ENCODE results near the gene HS1BP3. TPM values are rescaled to one million over a fixed set of nuclear protein-coding genes. Genes with fewer than 3 reads are reported as not detected.

The HS1BP3 gene
- total and polyA plus RNA-seq, 8 donors: 12.5 to 39.7 (median 13.4) TPM

DNA sequence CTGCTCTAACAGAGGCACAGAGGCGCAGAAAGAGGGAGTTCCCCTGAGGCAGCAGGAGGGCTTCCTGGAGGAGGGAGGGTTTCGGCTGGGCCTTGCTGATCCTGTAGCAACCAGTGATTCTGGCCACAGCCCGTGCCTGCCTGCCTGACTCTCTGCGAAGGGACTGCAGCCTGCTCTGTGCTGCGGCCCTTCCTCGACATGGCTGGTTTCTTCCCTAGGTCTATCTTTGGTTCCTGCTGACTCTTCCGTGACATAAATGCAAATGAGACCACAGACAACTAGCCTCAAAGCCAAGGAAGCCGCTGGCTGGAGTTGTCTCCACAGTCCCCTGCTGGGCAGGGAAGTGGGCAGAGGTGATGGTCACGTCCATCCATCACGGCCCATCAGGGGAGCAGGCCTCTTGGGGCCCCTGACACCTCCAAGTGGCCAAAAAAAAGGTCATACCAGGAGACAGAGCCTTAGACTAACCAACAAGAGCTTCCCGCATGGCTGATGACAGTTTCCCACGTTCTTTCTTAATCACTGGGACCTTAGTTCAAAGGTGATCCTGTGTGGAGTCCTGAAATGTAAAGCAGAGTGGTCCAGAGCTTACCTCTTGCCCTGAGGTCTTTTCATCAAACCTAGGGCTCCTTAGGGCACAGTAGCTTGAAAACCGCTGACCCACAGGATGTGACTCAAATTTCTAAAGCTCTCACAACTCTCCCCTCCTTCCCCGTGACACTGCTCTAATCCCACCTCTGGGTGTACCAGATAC, 55.3 kb downstream of the HS1BP3 start:
- Histone ChIP-seq H3K4me3 (no peak overlapping the region), H3K27me3 (no peaks in the 10 kb centered on the region), H3K9me3 (no peaks in the 10 kb centered on the region), H3K27ac (peak overlapping the region in 1 of 2 donors; percentile 35), H3K36me3 (no peaks in the 10 kb centered on the region), H3K4me1 (peaks cover 24 to 76% of the 10 kb centered on the region in 2 donors)
- peak in 2 of 4 donors; percentile 55 to 69 for DNase-seq
- TF ChIP-seq, protein P1, sequence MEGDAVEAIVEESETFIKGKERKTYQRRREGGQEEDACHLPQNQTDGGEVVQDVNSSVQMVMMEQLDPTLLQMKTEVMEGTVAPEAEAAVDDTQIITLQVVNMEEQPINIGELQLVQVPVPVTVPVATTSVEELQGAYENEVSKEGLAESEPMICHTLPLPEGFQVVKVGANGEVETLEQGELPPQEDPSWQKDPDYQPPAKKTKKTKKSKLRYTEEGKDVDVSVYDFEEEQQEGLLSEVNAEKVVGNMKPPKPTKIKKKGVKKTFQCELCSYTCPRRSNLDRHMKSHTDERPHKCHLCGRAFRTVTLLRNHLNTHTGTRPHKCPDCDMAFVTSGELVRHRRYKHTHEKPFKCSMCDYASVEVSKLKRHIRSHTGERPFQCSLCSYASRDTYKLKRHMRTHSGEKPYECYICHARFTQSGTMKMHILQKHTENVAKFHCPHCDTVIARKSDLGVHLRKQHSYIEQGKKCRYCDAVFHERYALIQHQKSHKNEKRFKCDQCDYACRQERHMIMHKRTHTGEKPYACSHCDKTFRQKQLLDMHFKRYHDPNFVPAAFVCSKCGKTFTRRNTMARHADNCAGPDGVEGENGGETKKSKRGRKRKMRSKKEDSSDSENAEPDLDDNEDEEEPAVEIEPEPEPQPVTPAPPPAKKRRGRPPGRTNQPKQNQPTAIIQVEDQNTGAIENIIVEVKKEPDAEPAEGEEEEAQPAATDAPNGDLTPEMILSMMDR (IDR thresholded peaks at IDR 0.05): no peak
- intact Hi-C loops (cut with DNase I): no loop called here
- ATAC-seq: peak; percentile 5

DNA sequence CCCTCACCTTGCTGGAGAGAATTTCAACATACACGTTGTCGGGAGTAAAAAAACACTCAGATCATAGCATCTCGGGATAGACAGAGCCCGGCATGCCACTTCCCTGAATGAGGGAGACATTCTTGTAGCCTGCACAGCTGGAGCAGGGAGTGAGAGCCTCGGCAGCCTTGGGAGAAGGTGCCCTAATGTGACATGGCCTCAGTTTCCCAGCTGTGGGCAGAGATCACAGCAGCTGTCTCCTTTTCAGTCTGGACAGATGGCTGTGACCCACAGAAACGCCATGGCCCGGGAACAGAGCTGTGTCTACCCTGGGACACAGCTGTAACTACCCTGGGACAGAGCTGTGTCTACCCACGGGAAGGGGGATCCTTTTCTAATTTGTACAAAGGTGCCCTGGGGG, 55.9 kb downstream of the HS1BP3 start:
- no peaks in the 10 kb centered on the region for H3K9me3 ChIP-seq
- TF ChIP-seq, protein P1 (IDR thresholded peaks at IDR 0.05): no peak
- H3K27ac ChIP-seq: no peak overlapping the region
- peaks cover 24 to 75% of the 10 kb centered on the region in 2 donors for H3K4me1 ChIP-seq
- DNase-seq (peak in 2 of 4 donors; percentile 30 to 41), ATAC-seq (no peak)
- intact Hi-C loops (cut with DNase I): no loop called here
- no peaks in the 10 kb centered on the region for H3K27me3 ChIP-seq
- no peaks in the 10 kb centered on the region for H3K36me3 ChIP-seq
- no peak overlapping the region for H3K4me3 ChIP-seq

GRCh38 chr2:20594048-20594750, 56.7 kb downstream of the HS1BP3 start:
- no peak overlapping the region for H3K4me3 ChIP-seq
- no peaks in the 10 kb centered on the region for H3K36me3 ChIP-seq
- peak overlapping the region; percentile 57 for H3K27ac ChIP-seq
- ATAC-seq (no peak), DNase-seq (peak in 1 of 4 donors; percentile 19)
- H3K9me3 ChIP-seq: no peaks in the 10 kb centered on the region
- peaks cover 24 to 69% of the 10 kb centered on the region in 2 donors for H3K4me1 ChIP-seq
- H3K27me3 ChIP-seq: no peaks in the 10 kb centered on the region
- intact Hi-C loops (cut with DNase I): no loop called here
- TF ChIP-seq, protein P1 (IDR thresholded peaks at IDR 0.05): no peak

- peaks cover 24 to 66% of the 10 kb centered on the region in 2 donors for H3K4me1 ChIP-seq
- H3K9me3 ChIP-seq: no peaks in the 10 kb centered on the region
- intact Hi-C loops (cut with DNase I): no loop called here
- no peaks in the 10 kb centered on the region for H3K27me3 ChIP-seq
- TF ChIP-seq, protein P1 (IDR thresholded peaks at IDR 0.05): no peak
- ATAC-seq: peak; percentile 94
- DNase-seq: peak in 2 of 4 donors; percentile 90 to 92
- peak overlapping the region; percentile 57 to 67 for H3K27ac ChIP-seq
- no peaks in the 10 kb centered on the region for H3K36me3 ChIP-seq
- no peak overlapping the region for H3K4me3 ChIP-seq
Measured at GRCh38 chr2:20593072-20594034, 57.5 kb downstream of the HS1BP3 start.

Data from left lung (tissue), 10 donors.